Subcutaneous abdominal adipose tissue (tissue), 5 donors: Measurements from ENCODE around the gene DDOST.
A peak's percentile ranks its signal among the peaks of the same experiment; 100 is the strongest.

Experiments
- H3K27ac ChIP-seq: one replicate; pipeline ENCODE4 v1.7.0; 2013; ENCODE audit warnings: low read depth, mild to moderate bottlenecking, inconsistent platforms, low read length, moderate library complexity
- H3K27me3 ChIP-seq, 5 donors: one replicate each; pipeline ENCODE4 v1.7.0; 2013; ENCODE audit warnings: low read length in 5 of 5, inconsistent platforms in 1 of 5; ENCODE audit not compliant: control insufficient read depth in 5 of 5, insufficient read depth in 4 of 5
- H3K36me3 ChIP-seq, 5 donors: one replicate each; pipeline ENCODE4 v1.7.0; 2013; ENCODE audit warnings: low read length in 5 of 5; ENCODE audit not compliant: control insufficient read depth in 5 of 5, insufficient read depth in 5 of 5
- H3K4me1 ChIP-seq, 5 donors: one replicate each; pipeline ENCODE4 v1.7.0; 2013; ENCODE audit warnings: low read length in 5 of 5, mild to moderate bottlenecking in 3 of 5, moderate library complexity in 1 of 5; ENCODE audit not compliant: control insufficient read depth in 5 of 5, insufficient read depth in 5 of 5
- H3K4me3 ChIP-seq, 5 donors: one replicate each; pipeline ENCODE4 v1.7.0; 2013; ENCODE audit warnings: low read length in 5 of 5, low read depth in 1 of 5
- H3K9ac ChIP-seq, 5 donors: one replicate each; pipeline ENCODE4 v1.7.0; 2013; ENCODE audit warnings: low read length in 5 of 5, mild to moderate bottlenecking in 4 of 5, moderate library complexity in 3 of 5
- H3K9me3 ChIP-seq, 5 donors: one replicate each; pipeline ENCODE4 v1.7.0; 2013; ENCODE audit warnings: low read length in 5 of 5; ENCODE audit not compliant: control insufficient read depth in 5 of 5
- donor health status: healthy.
- donor health status: healthy.
- donor health status: healthy.
- donor health status: healthy.
- donor health status: healthy.

Gene DDOST

DNA sequence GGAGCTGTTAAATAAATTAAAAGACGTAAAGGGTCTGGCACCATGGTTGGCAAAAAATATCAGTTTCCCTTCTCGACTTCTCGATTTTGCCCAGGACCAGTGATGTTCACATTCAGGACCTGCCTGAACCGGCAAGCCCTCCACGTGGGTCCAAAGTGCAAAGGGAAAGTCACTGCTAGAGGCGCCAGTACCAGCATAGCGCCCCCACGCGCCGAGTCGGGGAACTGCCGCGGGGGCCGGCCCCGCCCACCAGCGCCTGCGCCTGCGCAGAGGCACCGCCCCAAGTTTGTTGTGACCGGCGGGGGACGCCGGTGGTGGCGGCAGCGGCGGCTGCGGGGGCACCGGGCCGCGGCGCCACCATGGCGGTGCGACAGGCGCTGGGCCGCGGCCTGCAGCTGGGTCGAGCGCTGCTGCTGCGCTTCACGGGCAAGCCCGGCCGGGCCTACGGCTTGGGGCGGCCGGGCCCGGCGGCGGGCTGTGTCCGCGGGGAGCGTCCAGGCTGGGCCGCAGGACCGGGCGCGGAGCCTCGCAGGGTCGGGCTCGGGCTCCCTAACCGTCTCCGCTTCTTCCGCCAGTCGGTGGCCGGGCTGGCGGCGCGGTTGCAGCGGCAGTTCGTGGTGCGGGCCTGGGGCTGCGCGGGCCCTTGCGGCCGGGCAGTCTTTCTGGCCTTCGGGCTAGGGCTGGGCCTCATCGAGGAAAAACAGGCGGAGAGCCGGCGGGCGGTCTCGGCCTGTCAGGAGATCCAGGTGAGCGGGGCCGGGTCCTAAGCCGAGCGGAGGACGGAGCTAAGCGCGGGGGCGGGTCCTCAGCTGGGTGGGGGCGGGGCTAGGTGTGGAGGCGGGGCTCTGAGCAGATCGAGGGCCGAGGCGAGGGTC, 27.7 kb downstream of the DDOST start, which contains the start of gene PINK1:
Gene PINK1 (plus strand): TSS at position 269 of the 875 bp plus-strand sequence. CDS start 91 bp downstream, at position 360.
- H3K27me3 ChIP-seq = no peaks in the 10 kb centered on the region
- peak within 1 kb of the TSS; percentile 57 to 96 (median 86) for H3K9ac ChIP-seq
- peaks cover 0 to 20% (median 16%) of the 10 kb centered on the region in 5 donors for H3K36me3 ChIP-seq
- peak within 1 kb of the TSS; percentile 86 for H3K27ac ChIP-seq
- peak within 1 kb of the TSS; percentile 73 to 93 (median 90) for H3K4me3 ChIP-seq
- no peaks in the 10 kb centered on the region for H3K9me3 ChIP-seq
- H3K4me1 ChIP-seq = peaks cover 0 to 24% (median 21%) of the 10 kb centered on the region in 5 donors

DNA sequence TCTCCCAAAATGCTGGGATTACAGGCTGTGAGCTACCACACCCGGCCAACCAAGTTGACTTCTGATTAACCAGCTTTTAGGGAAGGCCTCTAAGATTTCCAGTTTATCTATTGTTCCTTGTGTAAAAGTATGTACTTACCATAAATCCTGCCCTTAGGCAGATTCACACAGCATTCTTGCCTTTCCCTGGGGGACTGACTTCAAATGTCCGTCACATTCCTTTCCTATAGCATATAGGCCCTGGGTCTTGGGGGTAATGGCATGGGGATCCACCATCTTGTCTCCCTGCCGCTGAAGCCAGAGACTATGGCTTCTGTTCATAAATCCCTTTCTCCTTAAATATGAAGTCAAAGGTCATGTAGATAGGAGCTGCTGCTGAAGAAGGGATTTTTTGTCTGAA, 28.8 kb downstream of the DDOST start:
- H3K4me1 ChIP-seq = peaks cover 0 to 24% (median 21%) of the 10 kb centered on the region in 5 donors
- H3K27me3 ChIP-seq = no peaks in the 10 kb centered on the region
- H3K4me3 ChIP-seq = no peak overlapping the region
- no peak overlapping the region for H3K9ac ChIP-seq
- H3K9me3 ChIP-seq = no peaks in the 10 kb centered on the region
- H3K27ac ChIP-seq = no peak overlapping the region
- peaks cover 0 to 9% (median 6%) of the 10 kb centered on the region in 5 donors for H3K36me3 ChIP-seq

DNA sequence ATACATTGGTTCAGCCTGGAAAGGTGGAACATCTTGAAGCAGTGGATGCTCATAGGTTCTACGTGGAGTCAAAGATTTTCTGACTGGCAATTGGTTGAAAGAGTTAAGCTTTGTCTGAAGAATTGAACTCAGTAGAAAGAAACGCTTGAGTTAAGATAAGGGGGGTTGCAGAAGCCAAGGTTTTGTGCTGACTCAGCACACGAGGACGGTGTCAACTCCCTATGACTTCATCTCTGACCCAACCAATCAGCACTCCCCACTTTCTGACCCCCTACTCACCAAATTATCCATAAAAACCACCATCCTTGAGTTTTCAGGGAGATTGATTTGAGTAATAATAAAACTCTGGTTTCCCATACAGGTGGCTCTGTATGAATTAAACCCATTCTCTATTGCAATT, 30.4 kb downstream of the DDOST start:
- H3K4me3 ChIP-seq = no peak overlapping the region
- no peaks in the 10 kb centered on the region for H3K27me3 ChIP-seq
- no peaks in the 10 kb centered on the region for H3K9me3 ChIP-seq
- no peaks in the 10 kb centered on the region for H3K36me3 ChIP-seq
- no peak overlapping the region for H3K9ac ChIP-seq
- peaks cover 0 to 23% (median 19%) of the 10 kb centered on the region in 5 donors for H3K4me1 ChIP-seq
- H3K27ac ChIP-seq = no peak overlapping the region

DNA sequence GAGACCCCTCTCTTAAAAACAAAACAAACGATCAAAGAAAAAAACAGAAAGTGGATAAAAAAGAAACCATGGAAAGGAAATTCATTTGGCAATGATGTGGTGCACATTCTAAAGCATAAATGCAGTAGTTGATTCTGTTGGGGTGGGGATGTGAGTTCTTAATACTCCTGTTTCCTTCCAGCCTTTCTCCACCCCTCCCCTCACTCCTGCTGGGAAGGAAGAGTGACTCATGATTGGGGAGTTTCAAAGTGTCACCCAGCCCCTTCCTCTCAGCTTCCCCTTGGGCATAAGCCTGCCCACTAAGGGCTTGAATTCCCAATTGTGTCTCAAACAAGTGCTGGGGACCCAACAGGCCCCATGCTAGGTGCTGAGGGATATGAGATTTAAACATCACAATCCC, 34.6 kb downstream of the DDOST start:
- Histone ChIP-seq H3K4me1 (no peaks in the 10 kb centered on the region), H3K27me3 (peaks cover 0 to 3% (median 0%) of the 10 kb centered on the region in 5 donors), H3K9me3 (no peaks in the 10 kb centered on the region), H3K36me3 (no peaks in the 10 kb centered on the region), H3K4me3 (no peak overlapping the region), H3K9ac (no peak overlapping the region), H3K27ac (no peak overlapping the region)

DNA sequence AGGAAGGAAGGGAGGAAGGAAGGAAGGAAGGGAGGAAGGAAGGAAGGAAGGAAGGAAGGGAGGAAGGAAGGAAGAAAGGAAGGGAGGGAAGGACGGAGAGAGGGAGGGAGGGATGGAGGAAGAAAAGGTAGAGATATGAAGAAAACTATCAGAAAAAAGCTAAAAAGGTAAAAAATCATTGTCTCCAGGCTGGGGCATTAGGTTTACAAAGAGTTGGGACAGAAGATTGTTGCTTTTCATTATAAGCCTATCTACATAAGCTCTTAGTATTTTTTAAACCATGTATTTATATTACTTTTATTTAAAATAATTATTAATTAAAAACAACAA, 35.1 kb downstream of the DDOST start:
- Histone ChIP-seq H3K4me1 (no peaks in the 10 kb centered on the region), H3K4me3 (no peak overlapping the region), H3K9ac (no peak overlapping the region)

DNA sequence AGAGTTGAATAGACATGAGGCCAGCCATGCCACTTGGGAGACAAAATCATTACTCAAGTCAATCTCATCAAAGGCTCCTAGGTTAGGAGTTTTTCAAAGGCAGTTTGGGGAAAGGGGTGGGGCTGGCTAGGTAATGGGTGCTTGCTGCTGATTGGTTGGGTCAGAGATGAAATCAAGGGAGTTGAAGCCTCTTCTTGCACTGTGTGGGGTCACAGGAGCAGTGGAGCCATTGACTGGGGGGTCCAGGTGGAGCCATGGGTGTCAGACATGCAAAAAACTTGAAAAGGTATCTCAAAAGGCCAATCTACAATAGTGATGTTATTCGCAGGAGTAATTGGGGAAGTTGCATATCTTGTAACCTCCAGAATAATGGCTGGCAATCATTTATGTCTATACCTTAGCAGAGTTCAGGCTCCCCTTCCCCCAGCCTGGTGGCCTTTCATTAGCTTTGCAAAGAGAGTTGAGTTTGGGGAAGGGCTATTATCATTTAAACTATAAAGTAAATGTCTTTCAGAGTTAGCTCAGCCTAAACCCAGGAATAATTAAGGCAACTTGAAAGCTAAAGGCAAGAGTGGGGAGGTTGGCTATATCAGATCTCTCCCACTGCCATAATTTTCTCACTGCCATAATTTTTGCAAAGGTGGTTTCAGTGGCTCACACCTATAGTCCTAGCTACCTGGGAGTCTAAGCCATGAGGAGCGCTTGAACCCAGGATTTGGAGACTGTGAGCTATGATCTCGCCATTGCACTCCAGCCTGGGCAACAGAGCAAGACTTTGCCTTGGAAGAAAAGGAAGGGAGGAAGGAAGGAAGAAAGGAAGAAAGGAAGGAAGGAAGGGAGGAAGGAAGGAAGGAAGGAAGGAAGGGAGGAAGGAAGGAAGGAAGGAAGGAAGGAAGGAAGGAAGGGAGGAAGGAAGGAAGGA, 35.7 kb downstream of the DDOST start:
- H3K36me3 ChIP-seq = no peaks in the 10 kb centered on the region
- no peaks in the 10 kb centered on the region for H3K9me3 ChIP-seq
- no peak overlapping the region for H3K9ac ChIP-seq
- peaks cover 0 to 3% (median 0%) of the 10 kb centered on the region in 5 donors for H3K27me3 ChIP-seq
- no peaks in the 10 kb centered on the region for H3K4me1 ChIP-seq
- no peak overlapping the region for H3K27ac ChIP-seq
- H3K4me3 ChIP-seq = no peak overlapping the region

More for the DNA sequence above, 35.1 kb downstream of the DDOST start:
- Histone ChIP-seq H3K36me3 (no peaks in the 10 kb centered on the region), H3K27me3 (peaks cover 0 to 3% (median 0%) of the 10 kb centered on the region in 5 donors), H3K9me3 (no peaks in the 10 kb centered on the region), H3K27ac (no peak overlapping the region)

DNA sequence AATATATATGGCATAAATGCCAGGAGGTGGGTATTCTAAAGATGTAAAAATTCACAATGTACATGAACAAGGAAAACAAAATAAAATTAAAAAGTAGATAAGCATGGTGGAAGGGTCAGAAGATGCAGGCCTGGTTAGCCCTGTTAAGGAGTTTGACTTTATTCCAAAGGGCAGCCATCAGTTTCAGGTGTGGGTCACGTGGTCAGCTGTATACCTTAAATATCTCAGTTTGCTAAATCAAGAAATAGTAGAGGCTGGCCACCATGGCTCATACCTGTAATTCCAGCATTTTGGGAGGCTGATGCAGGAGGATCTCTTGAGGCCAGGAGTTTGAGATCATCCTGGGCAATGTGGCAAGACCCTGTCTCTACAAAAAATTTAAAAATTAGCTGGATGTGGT, 36.5 kb downstream of the DDOST start:
- no peaks in the 10 kb centered on the region for H3K4me1 ChIP-seq
- no peak overlapping the region for H3K9ac ChIP-seq
- no peaks in the 10 kb centered on the region for H3K9me3 ChIP-seq
- no peak overlapping the region for H3K4me3 ChIP-seq
- peaks cover 0 to 3% (median 0%) of the 10 kb centered on the region in 5 donors for H3K27me3 ChIP-seq
- H3K36me3 ChIP-seq = no peaks in the 10 kb centered on the region
- H3K27ac ChIP-seq = no peak overlapping the region

DNA sequence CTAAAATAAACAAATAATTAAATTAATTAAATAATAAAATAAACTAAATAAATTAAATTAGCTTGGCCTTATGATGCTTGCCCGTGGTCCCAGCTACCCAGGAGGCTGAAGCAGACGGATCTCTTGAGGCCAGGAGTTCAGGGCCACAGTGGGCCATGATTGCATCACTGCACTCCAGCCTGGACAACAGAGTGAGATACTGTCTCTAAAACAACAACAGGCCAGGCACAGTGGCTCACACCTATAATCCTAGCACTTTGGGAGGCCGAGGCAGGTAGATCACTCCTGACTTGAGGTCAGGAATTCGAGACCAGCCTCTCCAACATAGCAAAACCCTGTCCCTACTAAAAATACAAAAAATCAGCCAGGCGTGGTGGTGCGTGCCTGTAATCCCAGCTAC, 40.2 kb downstream of the DDOST start:
- Histone ChIP-seq H3K27me3 (peaks cover 0 to 4% (median 0%) of the 10 kb centered on the region in 5 donors), H3K9ac (no peak overlapping the region), H3K4me1 (peaks cover 3 to 5% (median 4%) of the 10 kb centered on the region in 5 donors), H3K4me3 (no peak overlapping the region), H3K9me3 (no peaks in the 10 kb centered on the region), H3K36me3 (no peaks in the 10 kb centered on the region), H3K27ac (no peak overlapping the region)

DNA sequence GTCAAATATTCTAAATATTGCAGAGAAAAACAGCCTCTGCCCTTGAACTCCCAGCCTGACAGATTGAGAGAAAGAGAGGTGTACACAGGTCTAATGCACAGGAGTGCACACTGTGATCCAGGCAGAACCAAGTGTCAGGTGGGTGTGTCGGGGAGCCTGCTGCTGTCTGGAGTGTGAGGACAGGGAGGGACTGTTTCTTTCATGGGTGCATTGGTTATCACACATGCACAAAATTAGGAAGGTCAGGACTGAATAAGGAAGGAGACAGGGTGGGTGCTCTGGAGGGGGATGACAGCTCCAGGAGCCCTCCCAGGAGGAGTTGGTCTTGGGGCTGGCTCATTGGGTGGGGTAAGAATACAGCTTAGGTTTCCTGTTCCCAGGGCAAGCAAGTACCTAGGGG, 41.2 kb downstream of the DDOST start:
- Histone ChIP-seq H3K27ac (no peak overlapping the region), H3K27me3 (peaks cover 0 to 4% (median 0%) of the 10 kb centered on the region in 5 donors), H3K4me3 (no peak overlapping the region), H3K36me3 (no peaks in the 10 kb centered on the region), H3K9ac (no peak overlapping the region), H3K4me1 (peaks cover 3 to 5% (median 4%) of the 10 kb centered on the region in 5 donors), H3K9me3 (no peaks in the 10 kb centered on the region)

DNA sequence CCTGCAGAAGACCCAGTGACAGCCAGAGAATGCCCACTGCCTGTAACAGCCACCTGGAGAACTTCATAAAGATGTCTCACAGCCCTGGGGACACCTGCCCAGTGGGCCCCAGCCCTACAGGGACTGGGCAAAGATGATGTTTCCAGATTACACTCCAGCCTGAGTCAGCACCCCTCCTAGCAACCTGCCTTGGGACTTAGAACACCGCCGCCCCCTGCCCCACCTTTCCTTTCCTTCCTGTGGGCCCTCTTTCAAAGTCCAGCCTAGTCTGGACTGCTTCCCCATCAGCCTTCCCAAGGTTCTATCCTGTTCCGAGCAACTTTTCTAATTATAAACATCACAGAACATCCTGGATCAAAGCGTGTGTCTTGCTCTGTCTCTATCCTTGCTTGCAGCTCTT, 42.6 kb downstream of the DDOST start:
- peaks cover 3 to 8% (median 7%) of the 10 kb centered on the region in 5 donors for H3K4me1 ChIP-seq

More for the DNA sequence above, 42.6 kb downstream of the DDOST start:
- Histone ChIP-seq H3K27ac (no peak overlapping the region), H3K9me3 (no peaks in the 10 kb centered on the region), H3K4me3 (no peak overlapping the region), H3K36me3 (no peaks in the 10 kb centered on the region), H3K9ac (no peak overlapping the region), H3K27me3 (peaks cover 0 to 4% (median 0%) of the 10 kb centered on the region in 5 donors)
